ENCODE data around the gene ERP44.
A peak's percentile ranks its signal among the peaks of the same experiment; 100 is the strongest.
"Not testable (repeated sequence)": the region's sequence is repeated elsewhere in the genome, so short reads cannot be mapped to it uniquely, and the experiment has no call there.

Gene ERP44

DNA sequence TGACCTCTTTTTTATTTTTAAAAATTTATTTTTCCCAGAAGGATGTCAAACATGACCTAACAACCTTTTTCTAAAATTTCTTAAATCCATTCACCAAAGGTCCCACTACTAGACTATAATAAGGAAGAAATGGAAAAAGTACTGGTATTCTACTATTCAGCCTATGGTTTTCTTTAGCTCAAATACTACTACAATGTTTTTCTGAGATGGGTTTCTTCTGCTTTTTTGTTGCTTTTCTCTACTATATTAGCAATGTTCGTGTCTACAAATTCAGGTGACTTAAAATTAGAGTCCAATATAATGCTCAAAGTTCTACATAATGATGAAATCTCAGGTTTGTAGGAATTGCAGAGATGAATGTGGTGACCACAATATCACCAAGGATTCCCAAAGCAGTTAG lies 7.9 kb downstream of the ERP44 start:
- no peak for TF ChIP-seq POLR2A (IDR thresholded peaks at IDR 0.05; ENCODE audit: low read depth, low read length)
- FAIRE-seq = peak; percentile 75
- DNase-seq (ENCODE audit: insufficient read length, low spot score) = no peak

DNA sequence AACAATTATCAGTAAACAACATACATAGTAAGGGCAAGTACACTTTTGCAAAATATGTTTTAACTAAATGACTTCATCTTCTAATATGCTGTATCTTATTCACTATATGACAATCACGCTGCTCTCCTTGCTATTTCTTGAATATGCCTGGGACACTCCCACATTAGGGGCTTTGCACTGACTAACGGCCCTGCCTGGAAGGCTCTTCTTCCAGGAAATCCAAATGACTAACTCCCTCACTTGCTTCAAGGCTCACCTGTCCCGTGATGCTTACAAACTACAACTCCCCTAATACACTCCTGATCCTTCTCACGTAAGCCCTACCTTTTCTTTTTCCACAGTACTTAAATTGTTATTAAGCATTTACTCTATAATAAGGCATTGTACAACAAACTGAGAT lies 10.6 kb downstream of the ERP44 start:
- DNase-seq (ENCODE audit: insufficient read length, low spot score) (no peak), FAIRE-seq (peak; percentile 94)
- TF ChIP-seq POLR2A (IDR thresholded peaks at IDR 0.05; ENCODE audit: low read depth, low read length) = no peak

DNA sequence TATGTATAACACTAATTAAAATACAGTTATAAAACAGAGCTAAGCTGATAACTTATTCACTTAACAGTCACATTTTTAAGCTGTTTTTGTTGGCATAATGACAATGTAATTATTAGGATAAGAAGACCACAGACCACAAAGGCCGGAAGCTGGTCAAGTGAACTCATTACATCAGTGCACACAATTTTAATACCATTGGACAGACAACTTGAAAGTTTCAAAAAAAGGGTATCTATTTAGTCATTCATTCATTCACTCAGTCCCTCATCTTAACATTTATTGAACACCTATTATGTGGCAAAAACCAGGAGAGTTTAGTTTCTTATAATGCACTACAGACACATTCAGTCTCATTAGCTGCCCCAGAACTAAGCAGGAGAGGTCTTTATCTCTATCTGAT lies 11.6 kb downstream of the ERP44 start:
- no peak for DNase-seq (ENCODE audit: insufficient read length, low spot score)

DNA sequence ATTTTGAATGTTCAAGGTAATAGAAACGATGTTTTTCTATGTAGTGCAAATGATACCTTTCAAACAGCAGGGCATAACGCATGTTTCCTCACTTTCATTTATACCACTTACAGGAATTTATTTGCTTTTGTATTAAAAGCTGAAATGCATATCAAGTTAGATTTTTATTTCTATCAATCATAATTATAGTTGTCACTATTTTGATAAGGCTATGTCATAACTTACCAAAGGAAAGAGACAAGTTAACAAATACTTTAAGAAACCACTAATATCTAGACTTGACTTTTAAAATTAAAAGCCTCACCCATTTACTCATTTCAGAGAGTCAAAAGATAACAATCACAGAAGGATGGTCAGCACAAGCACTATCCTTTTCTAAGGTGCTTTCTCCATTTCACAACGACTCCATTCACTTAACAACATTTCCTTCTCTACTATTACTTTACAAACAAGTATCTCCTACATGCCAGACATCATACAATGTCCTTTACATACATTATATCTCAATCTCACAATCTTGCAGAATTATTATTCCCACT lies 12.6 kb downstream of the ERP44 start:
- no peak for TF ChIP-seq POLR2A (IDR thresholded peaks at IDR 0.05; ENCODE audit: low read depth, low read length)
- no peak for FAIRE-seq
- no peak for DNase-seq (ENCODE audit: insufficient read length, low spot score)

More for the DNA sequence above, 11.6 kb downstream of the ERP44 start:
- peak; percentile 78 for FAIRE-seq
- no peak for TF ChIP-seq POLR2A (IDR thresholded peaks at IDR 0.05; ENCODE audit: low read depth, low read length)

DNA sequence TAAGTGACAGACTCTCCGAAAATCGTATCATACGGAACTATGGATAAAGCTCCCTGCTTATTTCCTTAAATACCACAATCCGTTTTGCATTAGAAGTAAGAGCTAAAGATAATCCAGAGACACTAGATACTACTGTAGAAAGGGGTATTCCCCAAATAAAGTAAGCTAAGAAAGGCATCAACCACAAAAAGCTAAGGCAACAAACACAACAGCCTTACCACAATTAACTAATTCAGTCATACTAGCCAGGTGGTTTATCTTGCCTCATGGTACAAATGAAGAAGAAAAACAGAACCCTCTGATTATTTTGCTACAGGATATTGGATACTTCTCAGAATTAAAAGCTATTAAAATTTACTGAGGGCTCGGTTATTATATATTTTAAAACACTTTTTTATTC lies 14.1 kb downstream of the ERP44 start:
- no peak for TF ChIP-seq POLR2A (IDR thresholded peaks at IDR 0.05; ENCODE audit: low read depth, low read length)
- DNase-seq (ENCODE audit: insufficient read length, low spot score) (no peak), FAIRE-seq (peak; percentile 73)

DNA sequence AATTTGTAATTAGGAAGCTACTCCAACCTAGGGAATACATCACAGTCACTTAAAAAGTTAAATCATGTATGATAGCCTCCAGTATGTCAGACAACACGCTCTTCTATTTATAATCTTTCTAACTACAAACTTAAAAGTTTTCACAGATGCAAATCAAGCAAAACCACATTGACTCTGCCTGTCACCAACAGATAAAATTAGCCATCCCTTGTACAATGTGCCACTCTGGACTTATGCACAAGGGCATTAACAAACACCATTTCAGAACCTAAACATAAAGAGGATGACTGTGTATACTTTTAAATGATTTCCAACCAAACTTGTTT lies 14.7 kb downstream of the ERP44 start:
- FAIRE-seq (no peak), DNase-seq (ENCODE audit: insufficient read length, low spot score) (no peak)
- TF ChIP-seq POLR2A (IDR thresholded peaks at IDR 0.05; ENCODE audit: low read depth, low read length) = no peak

DNA sequence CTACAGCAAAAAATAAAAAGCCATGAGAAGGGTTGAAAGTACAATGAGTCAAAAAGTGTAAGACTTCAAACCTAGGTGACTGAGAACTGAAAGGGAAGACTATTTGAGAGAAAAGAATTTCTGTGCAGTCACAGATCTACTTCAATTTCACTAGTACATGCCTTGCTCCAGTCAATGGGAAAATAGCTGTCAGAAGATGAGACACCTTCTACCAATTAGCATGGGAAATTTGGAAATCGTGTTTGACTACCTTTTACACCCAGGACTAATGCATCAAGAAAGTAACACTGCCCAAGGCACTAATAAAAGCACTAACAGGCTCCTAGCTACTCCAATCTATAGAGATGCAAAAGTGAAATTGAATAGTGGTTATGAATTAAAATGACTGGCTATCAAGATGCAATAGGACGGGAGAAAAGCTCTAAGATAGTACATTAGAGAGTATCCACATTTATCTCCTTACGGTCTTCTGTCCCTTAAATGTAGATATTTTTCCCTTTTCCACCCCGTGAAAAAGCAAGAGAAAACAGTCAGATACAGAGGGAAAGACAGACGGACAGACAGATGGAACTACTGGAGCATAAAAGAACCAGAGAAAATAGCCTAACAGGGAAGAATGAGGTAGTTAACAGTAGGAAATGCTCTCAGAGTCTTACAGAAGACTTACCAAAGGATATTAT lies 15.2 kb downstream of the ERP44 start:
- peak; percentile 97 for FAIRE-seq
- no peak for TF ChIP-seq POLR2A (IDR thresholded peaks at IDR 0.05; ENCODE audit: low read depth, low read length)
- no peak for DNase-seq (ENCODE audit: insufficient read length, low spot score)

DNA sequence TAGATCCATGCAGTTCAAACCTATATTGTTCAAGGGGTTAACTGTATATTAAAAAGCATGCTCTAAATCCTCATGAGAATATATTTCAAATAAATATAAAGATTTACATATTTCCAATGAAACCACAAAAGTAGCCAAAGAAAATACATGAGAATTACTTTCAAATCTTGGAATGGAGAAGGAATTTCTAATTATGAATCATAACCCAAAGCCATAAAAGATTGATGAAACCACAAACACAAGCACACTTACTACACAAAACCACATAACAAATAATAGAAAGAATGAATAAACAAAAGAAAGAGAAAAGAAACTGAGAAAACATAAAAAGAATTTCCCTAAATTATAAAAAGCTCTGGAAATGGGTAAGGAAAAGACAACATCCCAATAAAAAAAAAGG lies 16.0 kb downstream of the ERP44 start:
- no peak for FAIRE-seq
- DNase-seq (ENCODE audit: insufficient read length, low spot score) = no peak
- no peak for TF ChIP-seq POLR2A (IDR thresholded peaks at IDR 0.05; ENCODE audit: low read depth, low read length)

DNA sequence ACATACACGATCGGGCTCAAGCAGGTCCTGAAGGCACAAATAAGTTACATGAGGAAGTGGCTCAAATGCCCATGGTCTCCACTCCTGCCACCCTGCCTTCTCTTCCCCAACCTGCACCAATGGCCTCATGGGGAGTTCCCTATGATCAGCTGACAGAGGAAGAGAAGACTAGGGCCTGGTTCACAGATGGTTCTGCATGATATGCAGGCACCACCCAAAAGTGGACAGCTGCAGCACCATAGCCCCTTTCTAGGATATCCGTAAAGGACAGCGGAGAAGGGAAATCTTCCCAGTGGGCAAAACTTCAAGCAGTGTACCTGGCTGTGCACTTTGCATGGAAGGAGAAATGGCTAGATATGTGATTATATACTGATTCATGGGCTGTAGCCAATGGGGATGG lies 22.5 kb downstream of the ERP44 start:
- DNase-seq (ENCODE audit: insufficient read length, low spot score); FAIRE-seq: not testable (repeated sequence)

DNA sequence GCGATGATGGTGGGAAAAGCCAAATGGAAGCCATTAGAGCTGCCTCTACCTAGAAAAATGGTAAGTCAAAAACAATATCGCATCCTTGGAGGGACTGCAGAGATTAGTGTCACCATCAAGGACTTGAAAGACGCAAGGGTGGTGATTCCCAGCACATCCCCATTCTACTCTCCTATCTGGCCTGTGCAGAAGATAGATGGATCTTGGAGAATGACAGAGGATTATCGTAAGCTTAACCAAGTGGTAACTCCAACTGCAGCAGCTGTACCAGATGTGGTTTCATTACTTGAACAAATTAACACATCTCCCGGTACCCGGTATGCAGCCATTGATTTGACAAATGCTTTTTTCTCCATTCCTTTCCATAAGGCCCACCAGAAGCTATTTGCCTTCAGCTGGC lies 23.8 kb downstream of the ERP44 start:
- DNase-seq (ENCODE audit: insufficient read length, low spot score) (no peak), FAIRE-seq (no peak)
- no peak for TF ChIP-seq POLR2A (IDR thresholded peaks at IDR 0.05; ENCODE audit: low read depth, low read length)

DNA sequence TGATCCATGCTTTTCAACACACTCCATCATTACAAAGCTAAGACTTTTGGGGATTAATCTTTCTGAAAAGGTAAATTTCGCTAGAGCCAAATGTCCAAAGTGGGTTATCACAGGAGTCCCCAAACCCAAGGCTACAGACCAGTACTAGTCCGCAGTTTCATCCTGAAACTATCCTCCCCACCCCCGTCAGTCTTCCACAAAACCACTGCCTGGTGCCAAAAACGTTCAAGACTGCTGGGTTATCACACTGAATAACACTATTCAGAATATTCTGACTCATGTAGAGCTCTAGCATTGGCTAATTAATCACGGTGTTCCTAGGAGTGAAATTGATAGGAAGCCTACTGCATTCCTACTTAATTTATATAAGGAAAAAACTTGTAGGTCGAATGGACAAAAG lies 24.7 kb downstream of the ERP44 start:
- TF ChIP-seq POLR2A (IDR thresholded peaks at IDR 0.05; ENCODE audit: low read depth, low read length) = no peak
- FAIRE-seq (no peak), DNase-seq (ENCODE audit: insufficient read length, low spot score) (no peak)

DNA sequence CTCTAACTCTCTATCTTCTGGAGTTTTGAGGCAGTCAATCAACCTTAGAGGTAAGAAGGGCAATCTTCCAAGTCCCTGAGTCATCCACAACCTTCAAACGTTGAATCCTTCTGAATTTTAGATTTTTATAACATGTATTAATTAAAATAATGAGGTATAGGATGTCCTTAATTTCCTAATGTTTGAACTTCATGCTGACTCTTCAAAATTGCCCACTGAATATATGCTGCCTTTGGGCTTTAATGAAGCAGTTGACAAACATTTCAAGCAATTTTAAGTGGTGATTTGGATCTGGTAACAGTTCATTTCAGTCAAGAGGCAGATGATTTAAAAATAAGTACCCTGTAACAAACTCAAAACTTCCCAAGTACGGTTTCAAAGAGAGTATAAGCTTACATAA lies 26.0 kb downstream of the ERP44 start:
- no peak for TF ChIP-seq POLR2A (IDR thresholded peaks at IDR 0.05; ENCODE audit: low read depth, low read length)
- DNase-seq (ENCODE audit: insufficient read length, low spot score) (no peak), FAIRE-seq (no peak)

DNA sequence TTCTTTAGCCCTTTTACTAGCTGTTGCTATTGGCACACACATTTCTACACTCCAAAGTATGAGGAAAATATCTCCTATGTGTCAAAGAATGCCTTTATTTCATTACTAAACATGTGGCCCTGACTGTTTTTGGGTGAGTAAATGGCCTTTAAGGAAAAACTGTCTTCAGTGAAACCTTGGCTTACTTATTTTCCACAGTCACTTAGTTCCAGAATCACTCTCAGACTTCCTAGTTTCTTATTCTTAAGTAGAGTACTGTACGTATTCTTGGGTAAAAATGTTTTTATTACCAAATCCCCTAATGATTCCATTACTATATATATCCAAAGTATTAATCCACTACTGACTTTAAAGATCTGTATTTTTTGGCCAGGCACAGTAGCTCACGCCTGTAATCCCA lies 27.5 kb downstream of the ERP44 start:
- FAIRE-seq = no peak
- DNase-seq (ENCODE audit: insufficient read length, low spot score) = no peak
- TF ChIP-seq POLR2A (IDR thresholded peaks at IDR 0.05; ENCODE audit: low read depth, low read length) = no peak

DNA sequence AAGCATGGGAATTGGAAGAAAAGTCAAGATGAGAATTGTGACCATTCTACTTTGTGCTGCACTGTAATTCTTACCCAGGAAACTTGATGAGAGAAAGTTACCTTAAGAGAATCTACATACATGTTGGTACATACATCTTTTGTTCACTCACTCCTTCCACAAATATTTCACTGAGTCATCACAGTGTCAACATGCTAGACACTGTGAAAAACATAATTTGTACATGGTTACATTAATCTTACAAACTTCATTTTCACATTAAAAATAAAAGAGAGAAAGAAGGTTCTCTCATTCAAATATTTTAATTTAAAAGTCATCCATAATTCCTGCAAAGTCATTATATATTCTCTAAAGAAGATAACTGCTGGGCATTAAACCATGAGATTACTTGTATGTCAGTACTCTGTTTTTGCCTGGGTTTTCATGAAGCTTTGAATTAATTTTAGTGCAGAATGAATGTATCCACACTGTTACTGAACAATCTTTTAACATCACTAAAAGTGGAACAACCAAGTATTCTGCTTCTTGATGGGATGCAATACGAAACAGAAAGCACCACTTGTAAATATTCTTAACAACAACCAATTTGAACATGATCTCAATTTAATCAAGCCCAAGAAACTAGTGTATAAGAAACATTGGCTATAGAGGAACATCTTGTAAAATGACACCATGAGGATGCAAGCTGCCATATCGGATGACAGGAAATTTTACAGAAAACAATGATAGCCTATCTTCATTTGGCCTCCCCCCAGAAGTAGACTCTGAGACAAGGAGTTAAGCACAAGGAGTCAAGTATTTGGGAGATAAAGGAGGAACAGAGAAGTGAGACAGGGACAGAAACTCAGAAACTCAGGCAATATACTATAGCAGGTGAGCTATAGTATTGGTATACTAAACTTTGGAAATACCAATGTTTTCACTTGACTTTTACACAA lies 28.4 kb downstream of the ERP44 start:
- FAIRE-seq (peak; percentile 93), DNase-seq (ENCODE audit: insufficient read length, low spot score) (no peak)
- no peak for TF ChIP-seq POLR2A (IDR thresholded peaks at IDR 0.05; ENCODE audit: low read depth, low read length)

DNA sequence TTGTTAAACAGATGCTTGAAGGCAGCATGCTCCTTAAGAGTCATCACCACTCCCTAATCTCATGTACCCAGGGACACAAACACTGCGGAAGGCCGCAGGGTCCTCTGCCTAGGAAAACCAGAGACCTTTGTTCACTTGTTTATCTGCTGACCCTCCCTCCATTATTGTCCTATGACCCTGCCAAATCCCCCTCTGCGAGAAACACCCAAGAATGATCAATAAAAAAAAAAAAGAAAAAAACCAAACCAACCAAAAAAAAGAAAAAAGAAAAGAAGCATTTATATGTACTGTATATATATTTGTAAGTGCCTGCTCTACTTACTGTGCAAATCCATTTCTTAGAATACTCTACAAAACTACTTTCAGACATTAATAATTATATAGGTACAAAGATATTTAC lies 29.7 kb downstream of the ERP44 start:
- peak; percentile 6 for FAIRE-seq
- DNase-seq (ENCODE audit: insufficient read length, low spot score) = not testable (repeated sequence)

DNA sequence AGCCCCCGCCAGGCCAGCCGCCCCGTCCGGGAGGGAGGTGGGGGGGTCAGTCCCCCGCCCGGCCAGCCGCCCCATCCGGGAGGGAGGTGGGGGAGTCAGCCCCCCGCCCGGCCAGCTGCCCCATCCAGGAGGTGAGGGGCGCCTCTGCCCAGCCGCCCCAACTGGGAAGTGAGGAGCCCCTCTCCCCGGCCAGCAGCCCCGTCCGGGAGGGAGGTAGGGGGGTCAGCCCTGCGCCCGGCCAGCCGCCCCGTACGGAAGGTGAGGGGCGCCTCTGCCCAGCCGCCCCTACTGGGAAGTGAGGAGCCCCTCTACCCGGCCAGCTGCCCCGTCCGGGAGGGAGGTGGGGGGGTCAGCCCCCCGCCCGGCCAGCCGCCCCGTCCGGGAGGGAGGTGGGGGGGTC lies 30.8 kb downstream of the ERP44 start:
- DNase-seq (ENCODE audit: insufficient read length, low spot score); FAIRE-seq: not testable (repeated sequence)

All from H54 (cell line).